ENCODE data around the gene TET2.

TET2 gene

DNA sequence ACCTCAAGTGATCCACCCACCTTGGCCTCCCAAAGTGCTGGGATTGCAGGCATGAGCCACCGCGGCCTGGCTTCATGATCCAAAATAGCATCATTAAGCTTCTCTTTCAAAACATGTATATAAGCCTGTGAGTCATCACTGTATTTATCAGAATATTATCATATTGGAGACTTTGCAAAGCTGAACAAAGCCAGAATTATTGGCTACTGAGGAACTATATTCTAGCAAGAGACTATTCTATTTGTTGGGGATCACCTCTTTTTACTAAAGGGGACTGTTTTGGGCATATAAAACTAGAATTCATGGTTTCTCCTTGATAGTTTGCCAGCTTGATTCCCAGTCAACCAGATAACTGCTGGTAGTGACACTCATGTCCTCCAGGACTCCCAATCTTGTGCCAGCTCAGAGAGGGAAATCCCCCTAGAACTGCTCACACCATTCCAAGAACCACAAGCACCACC, 40.1 kb downstream of the TET2 start:
- no peak for DNase-seq

DNA sequence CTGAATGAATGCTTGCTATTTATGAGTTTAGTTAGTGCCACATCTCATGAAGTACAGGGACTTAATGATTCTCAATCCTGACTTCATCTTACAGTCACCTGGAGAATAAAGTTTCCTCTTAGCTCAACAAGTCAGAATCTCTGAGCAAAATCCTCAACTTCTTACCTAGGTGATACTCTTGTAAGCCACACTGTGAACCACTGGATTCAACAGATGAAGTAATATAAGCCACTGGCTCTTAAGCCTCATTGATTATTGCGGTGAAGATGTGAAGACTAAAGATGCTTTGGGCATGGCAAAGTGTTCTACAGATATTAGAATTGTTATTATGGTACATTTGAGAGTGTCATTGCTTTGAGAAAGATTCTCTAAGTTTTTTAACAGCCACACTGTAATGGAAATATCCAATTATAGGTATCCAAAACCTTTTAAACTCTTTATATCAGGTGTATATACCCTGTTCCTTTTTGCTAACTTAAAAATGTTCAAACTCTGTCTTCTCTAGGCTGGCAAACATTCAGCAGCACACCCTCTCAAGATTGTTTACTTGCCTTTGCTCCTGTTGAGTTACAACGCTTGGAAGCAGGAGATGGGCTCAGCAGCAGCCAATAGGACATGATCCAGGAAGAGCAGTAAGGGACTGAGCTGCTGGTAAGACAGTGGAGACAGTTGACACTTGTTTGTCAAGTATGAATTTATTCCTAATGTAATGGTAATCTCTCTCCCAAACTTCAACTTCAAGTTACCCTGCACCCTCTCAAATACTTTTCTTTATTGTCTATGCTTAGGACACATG, 43.4 kb downstream of the TET2 start:
- DNase-seq, result no peak

GRCh38 chr4:105191621-105192210, 45.0 kb downstream of the TET2 start:
- no peak for DNase-seq

- DNase-seq, result no peak
Observed at GRCh38 chr4:105192474-105192873, 45.8 kb downstream of the TET2 start.

- no peak for DNase-seq
Observed at GRCh38 chr4:105192910-105193309, 46.2 kb downstream of the TET2 start.

GRCh38 chr4:105193536-105193935, 46.9 kb downstream of the TET2 start:
- no peak for DNase-seq

GRCh38 chr4:105194328-105195231, 47.9 kb downstream of the TET2 start:
- no peak for DNase-seq

DNA sequence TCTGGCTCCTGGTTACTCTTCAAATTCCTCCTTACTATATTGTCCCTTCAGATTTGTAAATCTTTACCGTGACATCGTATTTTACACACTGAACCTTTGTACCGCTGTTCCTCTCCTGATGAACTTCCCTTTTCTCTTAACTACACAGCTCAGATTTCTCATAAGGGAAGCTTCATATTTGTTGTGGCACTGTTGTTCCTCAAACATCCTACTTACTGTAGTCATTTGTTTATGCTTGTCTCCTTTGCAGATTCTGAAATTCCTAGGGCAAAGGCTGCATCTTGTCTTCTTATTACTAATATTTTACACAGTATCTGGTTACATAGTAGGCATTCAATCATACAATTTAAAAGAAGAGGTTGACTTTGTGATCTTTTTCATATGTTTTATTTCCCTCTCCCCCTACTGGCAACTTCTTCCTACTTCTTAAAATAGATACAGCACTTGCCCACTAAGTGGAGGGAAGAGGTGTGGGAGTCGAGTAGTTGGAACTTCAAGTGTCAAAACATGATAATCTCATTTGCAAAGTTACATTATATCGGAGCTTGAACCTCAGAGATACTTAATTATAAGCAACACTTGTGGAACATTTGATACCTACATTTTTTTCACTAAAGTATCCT, 50.0 kb downstream of the TET2 start:
- no peak for DNase-seq

DNA sequence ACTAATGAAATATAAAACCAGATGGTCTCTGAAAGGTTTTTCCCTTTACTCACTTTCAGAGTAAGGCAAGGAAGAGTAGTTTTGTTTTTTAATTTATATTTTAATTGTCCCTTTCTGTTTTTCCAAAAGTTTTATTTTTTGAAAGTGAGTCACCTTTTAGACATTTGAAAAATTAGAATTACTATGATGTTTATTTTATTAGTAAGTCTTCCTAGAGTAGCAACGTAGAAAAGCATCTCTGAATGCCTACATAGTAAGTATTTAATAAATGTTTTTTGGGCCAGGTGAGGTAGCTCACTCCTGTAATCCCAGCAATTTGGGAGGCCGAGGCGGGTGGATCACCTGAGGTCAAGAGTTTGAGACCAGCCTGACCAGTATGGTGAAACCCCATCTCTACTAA, 51.1 kb downstream of the TET2 start:
- no peak for DNase-seq

DNA sequence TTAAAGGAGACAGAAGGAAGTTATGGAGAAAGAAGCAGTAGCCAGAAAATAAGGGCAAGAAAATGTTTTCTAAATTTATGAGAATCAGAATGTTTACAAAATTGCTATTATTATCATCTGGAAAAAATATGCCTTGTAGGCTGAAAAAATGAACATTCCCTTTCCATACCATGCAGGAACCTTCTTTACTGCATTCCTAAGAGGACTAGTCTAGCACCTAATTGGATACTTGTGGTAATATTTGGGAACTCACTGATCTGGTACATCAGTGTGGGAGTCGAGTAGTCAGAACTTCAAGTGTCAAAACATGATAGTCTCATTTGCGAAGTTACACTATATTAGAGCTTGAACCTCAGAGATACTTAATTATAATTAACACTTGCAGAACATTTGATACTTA, 51.9 kb downstream of the TET2 start:
- DNase-seq, result no peak

GRCh38 chr4:105206214-105206613, 59.5 kb downstream of the TET2 start:
- no peak for DNase-seq

- DNase-seq, result no peak
Observed at GRCh38 chr4:105207386-105207785, 60.7 kb downstream of the TET2 start.

DNA sequence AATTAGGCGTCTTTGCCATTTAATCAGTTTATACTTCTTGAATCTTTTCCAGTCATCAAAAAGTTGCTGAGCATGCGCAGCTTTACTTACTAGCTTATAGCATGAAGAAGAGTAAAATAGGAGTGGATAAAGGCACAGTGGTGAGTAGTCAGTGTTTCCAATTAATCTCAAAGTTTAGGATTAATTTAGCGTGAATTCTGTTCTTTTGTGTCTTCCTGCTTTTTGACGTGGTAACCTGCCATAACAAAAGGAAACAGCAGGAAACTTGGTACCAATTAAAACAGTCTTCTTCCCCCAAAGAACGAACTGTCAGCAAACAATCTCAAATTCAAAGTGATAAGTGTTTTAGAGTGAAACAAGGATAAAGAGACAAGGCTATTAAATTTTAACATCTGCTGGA, 61.9 kb downstream of the TET2 start:
- no peak for DNase-seq

GRCh38 chr4:105210916-105211315, 64.2 kb downstream of the TET2 start:
- no peak for DNase-seq

DNA sequence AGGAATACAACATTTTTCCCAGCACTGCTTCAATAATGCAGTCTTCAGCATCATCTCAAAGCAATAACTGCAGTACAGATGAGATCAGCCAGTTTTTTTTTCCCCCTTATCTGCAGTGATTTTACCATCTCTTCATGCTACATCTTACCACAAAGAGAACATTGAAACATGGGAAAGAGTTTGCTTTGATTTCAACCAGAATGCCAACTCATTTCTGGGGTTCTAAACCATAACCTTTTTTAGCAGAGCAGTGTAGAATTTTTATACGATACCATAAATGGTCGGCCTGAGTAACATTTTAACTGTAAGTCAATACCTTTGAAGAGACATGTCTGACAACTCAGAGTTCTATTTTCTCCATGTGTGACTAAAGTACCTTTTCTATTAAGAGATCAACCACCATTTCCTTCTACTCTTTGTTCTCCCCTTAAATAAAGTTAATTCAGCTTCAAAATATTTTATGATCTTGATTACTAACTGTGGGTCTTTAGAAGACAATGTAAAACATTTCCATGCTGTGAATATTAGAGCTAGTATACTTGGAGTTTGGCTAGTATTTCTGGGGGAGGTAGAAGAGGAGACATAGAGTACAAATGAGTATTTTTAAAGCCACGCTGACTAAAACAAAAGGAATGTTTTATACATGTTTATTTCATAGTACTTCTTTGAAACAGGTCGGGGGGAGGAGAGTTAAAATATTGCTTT, 69.1 kb downstream of the TET2 start:
- DNase-seq, result no peak

DNA sequence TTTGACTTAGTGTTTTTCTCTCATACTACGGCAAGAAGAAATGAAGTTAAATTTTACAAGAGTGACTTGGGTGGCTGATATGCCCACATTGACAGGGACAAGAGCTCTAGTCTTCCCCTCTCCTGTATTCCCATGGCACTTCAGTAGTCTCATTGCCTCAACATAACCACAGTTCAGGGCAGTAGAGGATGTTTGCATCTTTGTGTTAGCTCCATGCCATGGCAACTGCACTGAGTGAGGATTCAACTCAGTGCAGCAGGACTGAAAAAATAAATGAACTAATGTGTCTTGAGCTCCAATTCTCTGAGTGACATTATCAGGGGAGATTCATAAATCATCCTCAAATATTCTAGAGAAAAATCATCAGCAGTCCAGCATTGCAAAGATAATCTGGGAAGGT, 78.8 kb downstream of the TET2 start:
- no peak for DNase-seq

DNA sequence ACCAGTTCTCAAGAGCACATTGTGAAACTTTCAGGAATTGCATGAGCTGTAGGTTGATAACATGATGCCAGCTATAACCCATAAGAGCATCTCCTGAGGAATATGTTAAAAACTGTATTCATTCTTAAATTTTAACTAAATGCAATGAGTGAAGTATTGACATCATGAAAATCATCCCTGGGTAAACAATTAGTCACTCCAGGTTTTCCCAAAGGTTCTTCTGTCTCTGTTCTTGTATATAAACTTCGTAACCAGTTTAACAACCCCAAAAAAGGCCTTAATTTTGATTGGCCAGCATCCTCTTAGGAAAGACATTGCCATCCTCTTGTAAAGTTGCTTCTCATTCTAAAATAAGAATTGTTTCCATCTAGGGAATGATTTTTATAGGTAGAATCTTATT, 80.4 kb downstream of the TET2 start:
- no peak for DNase-seq

DNA sequence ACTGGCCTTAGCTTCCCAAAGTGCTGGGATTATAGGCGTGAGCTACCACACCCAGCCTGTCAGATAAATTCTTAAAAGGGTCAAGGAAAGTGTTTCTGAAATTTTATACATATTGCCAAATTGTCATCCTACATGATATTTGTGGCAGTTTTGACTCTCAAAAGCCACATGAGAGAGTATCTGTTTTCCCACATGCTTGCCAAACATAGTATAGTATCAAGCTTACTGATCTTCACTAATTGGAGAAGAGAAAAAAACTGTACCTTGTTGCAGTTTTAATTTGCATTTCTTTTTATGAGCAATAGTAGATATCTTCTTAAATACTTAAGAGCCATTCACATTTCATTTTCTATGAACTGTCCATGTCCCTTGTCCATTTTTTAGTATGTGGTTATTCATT, 83.6 kb downstream of the TET2 start:
- DNase-seq, result no peak

GRCh38 chr4:105232374-105232773, 85.7 kb downstream of the TET2 start:
- no peak for DNase-seq

DNA sequence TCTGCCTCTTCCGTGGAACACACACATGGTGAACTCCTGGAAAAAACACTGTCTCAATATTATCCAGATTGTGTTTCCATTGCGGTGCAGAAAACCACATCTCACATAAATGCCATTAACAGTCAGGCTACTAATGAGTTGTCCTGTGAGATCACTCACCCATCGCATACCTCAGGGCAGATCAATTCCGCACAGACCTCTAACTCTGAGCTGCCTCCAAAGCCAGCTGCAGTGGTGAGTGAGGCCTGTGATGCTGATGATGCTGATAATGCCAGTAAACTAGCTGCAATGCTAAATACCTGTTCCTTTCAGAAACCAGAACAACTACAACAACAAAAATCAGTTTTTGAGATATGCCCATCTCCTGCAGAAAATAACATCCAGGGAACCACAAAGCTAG, 87.9 kb downstream of the TET2 start:
- DNase-seq, result no peak

DNA sequence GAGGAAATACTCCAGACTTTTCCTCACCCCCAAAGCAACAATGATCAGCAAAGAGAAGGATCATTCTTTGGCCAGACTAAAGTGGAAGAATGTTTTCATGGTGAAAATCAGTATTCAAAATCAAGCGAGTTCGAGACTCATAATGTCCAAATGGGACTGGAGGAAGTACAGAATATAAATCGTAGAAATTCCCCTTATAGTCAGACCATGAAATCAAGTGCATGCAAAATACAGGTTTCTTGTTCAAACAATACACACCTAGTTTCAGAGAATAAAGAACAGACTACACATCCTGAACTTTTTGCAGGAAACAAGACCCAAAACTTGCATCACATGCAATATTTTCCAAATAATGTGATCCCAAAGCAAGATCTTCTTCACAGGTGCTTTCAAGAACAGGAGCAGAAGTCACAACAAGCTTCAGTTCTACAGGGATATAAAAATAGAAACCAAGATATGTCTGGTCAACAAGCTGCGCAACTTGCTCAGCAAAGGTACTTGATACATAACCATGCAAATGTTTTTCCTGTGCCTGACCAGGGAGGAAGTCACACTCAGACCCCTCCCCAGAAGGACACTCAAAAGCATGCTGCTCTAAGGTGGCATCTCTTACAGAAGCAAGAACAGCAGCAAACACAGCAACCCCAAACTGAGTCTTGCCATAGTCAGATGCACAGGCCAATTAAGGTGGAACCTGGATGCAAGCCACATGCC, 89.7 kb downstream of the TET2 start:
- no peak for DNase-seq

DNA sequence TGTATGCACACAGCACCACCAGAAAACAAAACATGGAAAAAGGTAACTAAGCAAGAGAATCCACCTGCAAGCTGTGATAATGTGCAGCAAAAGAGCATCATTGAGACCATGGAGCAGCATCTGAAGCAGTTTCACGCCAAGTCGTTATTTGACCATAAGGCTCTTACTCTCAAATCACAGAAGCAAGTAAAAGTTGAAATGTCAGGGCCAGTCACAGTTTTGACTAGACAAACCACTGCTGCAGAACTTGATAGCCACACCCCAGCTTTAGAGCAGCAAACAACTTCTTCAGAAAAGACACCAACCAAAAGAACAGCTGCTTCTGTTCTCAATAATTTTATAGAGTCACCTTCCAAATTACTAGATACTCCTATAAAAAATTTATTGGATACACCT, 90.2 kb downstream of the TET2 start:
- no peak for DNase-seq
